GM23248 (cell line): ENCODE results near the gene DHRS7B. TPM values are rescaled to one million over a fixed set of nuclear protein-coding genes. Genes with fewer than 3 reads are reported as not detected.
A peak's percentile ranks its signal among the peaks of the same experiment; 100 is the strongest.

ENCODE experiments used
- DNase-seq: peaks from one replicate; pipeline ENCODE4 v3.0.0-alpha.2; 2015
- H2AFZ ChIP-seq: fragments of 200-600 bp; sonication (generic); 2 replicates; pipeline ENCODE4 v1.6.1; 2016; ENCODE audit warnings: antibody characterized with exemption
- H3F3A ChIP-seq: fragments of 200-600 bp; sonication (generic); 2 replicates; pipeline ENCODE4 v1.6.1; 2016; ENCODE audit warnings: mild to moderate bottlenecking, antibody characterized with exemption, mixed run types; ENCODE audit not compliant: insufficient read depth
- H3K27ac ChIP-seq: fragments of 200-600 bp; sonication (generic); 2 replicates; pipeline ENCODE4 v1.5.1; 2016; ENCODE audit warnings: mild to moderate bottlenecking
- H3K27me3 ChIP-seq: fragments of 200-600 bp; sonication (generic); replicated peaks from 2 replicates; pipeline ENCODE4 v1.6.1; 2016; ENCODE audit warnings: mild to moderate bottlenecking; ENCODE audit not compliant: insufficient read depth
- H3K36me3 ChIP-seq: fragments of 200-600 bp; sonication (generic); 2 replicates; pipeline ENCODE4 v1.6.1; 2016; ENCODE audit warnings: low read depth, mild to moderate bottlenecking
- H3K4me1 ChIP-seq: fragments of 200-600 bp; sonication (generic); 2 replicates; pipeline ENCODE4 v1.6.1; 2016; ENCODE audit warnings: mild to moderate bottlenecking; ENCODE audit not compliant: insufficient read depth
- H3K4me2 ChIP-seq: fragments of 200-600 bp; sonication (generic); one replicate; pipeline ENCODE4 v1.6.1; 2016; ENCODE audit warnings: mild to moderate bottlenecking; ENCODE audit not compliant: unreplicated experiment
- H3K4me3 ChIP-seq: fragments of 200-600 bp; sonication (generic); 2 replicates; pipeline ENCODE4 v1.5.1; 2016; ENCODE audit warnings: mild to moderate bottlenecking
- H3K79me2 ChIP-seq: fragments of 200-600 bp; sonication (generic); 2 replicates; pipeline ENCODE4 v1.6.1; 2016; ENCODE audit warnings: mild to moderate bottlenecking; ENCODE audit not compliant: insufficient read depth
- H3K9ac ChIP-seq: fragments of 200-600 bp; sonication (generic); 2 replicates; pipeline ENCODE4 v1.6.1; 2016; ENCODE audit warnings: mild to moderate bottlenecking
- H3K9me2 ChIP-seq: fragments of 200-600 bp; sonication (generic); 2 replicates; pipeline ENCODE4 v1.6.1; 2016; ENCODE audit warnings: mixed run types, mild to moderate bottlenecking, moderate library complexity; ENCODE audit not compliant: insufficient read depth
- H3K9me3 ChIP-seq: fragments of 200-600 bp; sonication (generic); one replicate; pipeline ENCODE4 v1.6.1; 2017; ENCODE audit warnings: low read depth
- H4K20me1 ChIP-seq: fragments of 200-600 bp; sonication (generic); 2 replicates; pipeline ENCODE4 v1.6.0; 2016; ENCODE audit not compliant: insufficient read depth
- EZH2 ChIP-seq: fragments of 200-600 bp; sonication (generic); IDR thresholded peaks from 2 replicates; pipeline ENCODE4 v1.6.1; 2018; ENCODE audit warnings: antibody characterized with exemption, mild to moderate bottlenecking; ENCODE audit not compliant: insufficient read depth, poor library complexity, severe bottlenecking
- EZH2phosphoT487 ChIP-seq: fragments of 200-600 bp; sonication (generic); IDR thresholded peaks from 2 replicates; pipeline ENCODE4 v1.6.1; 2018; ENCODE audit warnings: antibody characterized with exemption, moderate library complexity, mild to moderate bottlenecking, low read depth; ENCODE audit not compliant: insufficient read depth
- WGBS, 2 experiments: methylation state at CpG; one replicate each; pipeline ENCODE4 v1.1.6; 2015 to 2017; ENCODE audit warnings: low lambda C conversion rate in 2 of 2, low coverage in 1 of 2; ENCODE audit errors: missing lambda C conversion rate in 2 of 2; 5-methylcytosine and 5-hydroxymethylcytosine counted together
- in situ Hi-C: fragments of 300-500 bp; cut with MboI; formaldehyde crosslinking; loops from 2 replicates; pipeline ENCODE4 v1.15.0; 2020
- polyA plus RNA-seq: library from polyadenylated mRNA; unstranded; fragments of >200 nt; fragmentation: Nextera tagmentation; extraction: Ambion mirVana; gene quantifications from 2 replicates; pipeline ENCODE4 v1.2.1, GENCODE V29; 2016
- total RNA-seq: library from RNA; depleted of rRNA; stranded (reverse); fragments of >200 nt; shearing (Covaris generic); gene quantifications from 2 replicates; pipeline ENCODE4 v1.2.3, GENCODE V29; 2014

The DHRS7B gene
- total and polyA plus RNA-seq, 2 experiments from 2014 or later: 34.7 to 36.9 TPM

DNA sequence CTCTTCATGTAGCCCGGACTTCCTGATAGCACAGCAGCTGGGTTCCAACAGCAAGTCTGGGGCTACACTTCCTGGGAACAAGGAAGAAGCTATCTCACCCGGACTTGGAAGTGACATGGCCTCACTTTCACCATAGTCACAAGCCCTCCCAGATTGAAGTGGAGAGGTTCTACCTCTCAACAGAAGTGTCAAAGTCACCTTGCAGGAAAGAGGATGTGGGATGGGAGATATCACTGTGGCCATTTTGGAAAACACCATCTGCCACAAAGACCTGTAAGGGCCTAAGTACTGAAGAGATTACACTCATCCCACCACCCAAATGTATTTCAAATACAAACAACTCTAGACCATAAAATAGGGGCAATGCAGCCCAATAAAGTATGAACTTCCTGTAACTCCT is 29.9 kb upstream of the DHRS7B start:
- in situ Hi-C loops: loop anchor here (25.0 kb wide), 1 partner anchor 90 kb away; no protein-coding TSS in a partner anchor
- no peak for TF ChIP-seq EZH2
- TF ChIP-seq EZH2phosphoT487: no peak
- DNase-seq: no peak
- H4K20me1 ChIP-seq: no peaks in the 10 kb centered on the region
- H3K4me3 ChIP-seq: no peak overlapping the region
- H3K9me2 ChIP-seq: no peaks in the 10 kb centered on the region
- no peak overlapping the region for H3K4me2 ChIP-seq
- no peak overlapping the region for H3K27ac ChIP-seq
- no peaks in the 10 kb centered on the region for H3F3A ChIP-seq
- H3K27me3 ChIP-seq: no peaks in the 10 kb centered on the region
- H3K9ac ChIP-seq: no peak overlapping the region
- no peak overlapping the region for H2AFZ ChIP-seq
- no peaks in the 10 kb centered on the region for H3K9me3 ChIP-seq
- H3K79me2 ChIP-seq: no peaks in the 10 kb centered on the region
- no peaks in the 10 kb centered on the region for H3K4me1 ChIP-seq
- H3K36me3 ChIP-seq: no peaks in the 10 kb centered on the region
- WGBS, 2 experiments: 47 to 65% methylated on average over 2 of the region's 2 CpGs

- no peak for TF ChIP-seq EZH2
- TF ChIP-seq EZH2phosphoT487: no peak
- no peaks in the 10 kb centered on the region for H4K20me1 ChIP-seq
- peak overlapping the region; percentile 83 for H3K4me3 ChIP-seq
- no peak overlapping the region for H3K27ac ChIP-seq
- in situ Hi-C loops: loop anchor here (25.0 kb wide), 1 partner anchor 88 kb away; no protein-coding TSS in a partner anchor
- no peaks in the 10 kb centered on the region for H3K79me2 ChIP-seq
- H2AFZ ChIP-seq: peak overlapping the region; percentile 90
- H3K27me3 ChIP-seq: no peaks in the 10 kb centered on the region
- 0 to 2% methylated on average over 29 of the region's 29 CpGs for WGBS, 2 experiments
- no peaks in the 10 kb centered on the region for H3K36me3 ChIP-seq
- peak overlapping the region; percentile 92 for H3K4me2 ChIP-seq
- H3F3A ChIP-seq: no peaks in the 10 kb centered on the region
- H3K9me2 ChIP-seq: no peaks in the 10 kb centered on the region
- DNase-seq: peak; percentile 91
- H3K4me1 ChIP-seq: no peaks in the 10 kb centered on the region
- H3K9ac ChIP-seq: peak overlapping the region; percentile 61
- no peaks in the 10 kb centered on the region for H3K9me3 ChIP-seq
Observed at GRCh38 chr17:21098934-21099689, 27.7 kb upstream of the DHRS7B start.

GRCh38 chr17:21100636-21101035 is 26.1 kb upstream of the DHRS7B start:
- 25 to 27% methylated on average over 2 of the region's 2 CpGs for WGBS, 2 experiments
- in situ Hi-C loops: no loop called here

GRCh38 chr17:21104608-21105007 is 22.2 kb upstream of the DHRS7B start:
- Histone ChIP-seq H3K4me3 (no peak overlapping the region), H3K4me1 (no peaks in the 10 kb centered on the region), H3K9ac (no peak overlapping the region), H3K79me2 (no peaks in the 10 kb centered on the region), H4K20me1 (no peaks in the 10 kb centered on the region), H3K9me3 (no peaks in the 10 kb centered on the region), H3K9me2 (no peaks in the 10 kb centered on the region), H2AFZ (no peak overlapping the region), H3K4me2 (no peak overlapping the region), H3F3A (no peaks in the 10 kb centered on the region), H3K36me3 (no peaks in the 10 kb centered on the region), H3K27ac (no peak overlapping the region), H3K27me3 (no peaks in the 10 kb centered on the region)
- no peak for DNase-seq
- TF ChIP-seq EZH2phosphoT487: no peak
- no peak for TF ChIP-seq EZH2
- in situ Hi-C loops: no loop called here
- WGBS, 2 experiments: 74 to 78% methylated on average over 7 of the region's 7 CpGs

More at GRCh38 chr17:21100636-21101035, 26.1 kb upstream of the DHRS7B start:
- Histone ChIP-seq H4K20me1 (no peaks in the 10 kb centered on the region), H3K9ac (no peak overlapping the region), H3K36me3 (no peaks in the 10 kb centered on the region), H3K27ac (no peak overlapping the region), H3K4me1 (no peaks in the 10 kb centered on the region), H3F3A (no peaks in the 10 kb centered on the region), H3K4me3 (no peak overlapping the region), H3K79me2 (no peaks in the 10 kb centered on the region), H3K27me3 (no peaks in the 10 kb centered on the region), H3K9me2 (no peaks in the 10 kb centered on the region), H3K9me3 (no peaks in the 10 kb centered on the region), H2AFZ (no peak overlapping the region), H3K4me2 (no peak overlapping the region)
- TF ChIP-seq EZH2phosphoT487: no peak
- no peak for TF ChIP-seq EZH2
- DNase-seq: peak; percentile 9
